ENCODE data around the gene STRA8.

Gene STRA8

DNA sequence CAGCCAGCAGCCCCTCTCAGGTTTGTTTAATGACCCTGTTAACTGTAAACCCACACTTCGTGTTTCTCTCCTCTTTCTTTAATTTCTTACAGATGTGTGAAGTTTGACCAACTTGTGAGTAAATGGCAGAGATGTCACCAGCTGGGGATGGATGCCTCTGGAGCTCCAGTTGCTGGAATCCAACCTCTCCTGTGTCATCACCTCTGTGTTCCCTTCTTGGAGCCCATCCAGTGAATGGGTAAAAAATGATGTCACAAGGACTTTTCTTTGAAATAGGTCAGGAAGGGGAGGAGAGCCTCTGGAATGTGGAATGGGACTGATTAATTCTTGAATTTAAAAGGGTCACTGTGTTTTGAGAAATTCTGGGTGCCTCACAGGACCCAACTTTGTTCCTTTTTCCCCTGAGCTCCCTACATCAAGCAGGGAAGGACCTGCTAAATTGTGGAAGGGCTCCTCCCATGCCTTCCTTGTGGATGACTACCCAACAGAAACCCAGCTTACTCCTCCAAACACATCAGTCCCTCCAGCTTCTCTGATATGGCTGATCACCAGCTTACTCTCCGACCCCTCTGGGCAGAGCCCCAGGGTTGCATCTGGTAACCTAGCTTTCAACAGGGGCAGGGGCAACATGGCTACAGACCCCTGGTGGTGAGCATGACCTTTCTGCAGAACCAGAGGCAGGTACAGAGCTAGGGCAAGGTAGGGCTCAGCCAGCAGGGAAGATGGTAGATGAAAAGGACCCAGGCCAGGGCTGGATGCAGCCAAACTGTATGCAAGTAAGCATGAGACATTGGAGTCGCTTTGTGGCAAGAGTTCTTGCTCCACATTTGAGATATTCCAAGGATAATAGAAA, 67.5 kb downstream of the STRA8 start:
- Histone ChIP-seq H3K36me3 (ENCODE audit: control insufficient read depth, insufficient read depth, low read length) (no peaks in the 10 kb centered on the region), H3K4me1 (ENCODE audit: control insufficient read depth, insufficient read depth, low read length) (peaks cover 15% of the 10 kb centered on the region), H3K9me3 (ENCODE audit: control insufficient read depth, low read length) (no peaks in the 10 kb centered on the region), H3K4me3 (ENCODE audit: insufficient read depth, low read depth, low read length) (no peak overlapping the region), H3K27me3 (ENCODE audit: control insufficient read depth, insufficient read depth, low read length, poor library complexity, severe bottlenecking) (no peaks in the 10 kb centered on the region), H3K27ac (ENCODE audit: insufficient read depth, low read depth, low read length, poor library complexity, severe bottlenecking) (no peak overlapping the region)
- 89 to 99% methylated on average over 2 to 3 of the region's 3 CpGs for WGBS, 2 experiments
